Suprapubic skin (tissue), 3 donors: ENCODE results near the gene MVK.

Experiments used
- CTCF ChIP-seq, 2 donors: fragments of 200-600 bp in 1 of 2; fragments of 450-650 bp in 1 of 2; sonication (generic) in 1 of 2; IDR thresholded peaks; one replicate each; pipeline ENCODE4 v1.5.1; 2016 to 2019; ENCODE audit warnings: antibody characterized with exemption in 2 of 2, mild to moderate bottlenecking in 1 of 2, moderate library complexity in 1 of 2
- EP300 ChIP-seq: sonication (generic); formaldehyde crosslinking; IDR thresholded peaks from one replicate; pipeline ENCODE4 v1.6.1; 2017; ENCODE audit warnings: antibody characterized with exemption
- POLR2A ChIP-seq, 2 donors: fragments of 450-650 bp; IDR thresholded peaks; one replicate each; pipeline ENCODE4 v1.6.1; 2017; ENCODE audit warnings: antibody characterized with exemption in 2 of 2, mild to moderate bottlenecking in 2 of 2, moderate library complexity in 2 of 2

DNA sequence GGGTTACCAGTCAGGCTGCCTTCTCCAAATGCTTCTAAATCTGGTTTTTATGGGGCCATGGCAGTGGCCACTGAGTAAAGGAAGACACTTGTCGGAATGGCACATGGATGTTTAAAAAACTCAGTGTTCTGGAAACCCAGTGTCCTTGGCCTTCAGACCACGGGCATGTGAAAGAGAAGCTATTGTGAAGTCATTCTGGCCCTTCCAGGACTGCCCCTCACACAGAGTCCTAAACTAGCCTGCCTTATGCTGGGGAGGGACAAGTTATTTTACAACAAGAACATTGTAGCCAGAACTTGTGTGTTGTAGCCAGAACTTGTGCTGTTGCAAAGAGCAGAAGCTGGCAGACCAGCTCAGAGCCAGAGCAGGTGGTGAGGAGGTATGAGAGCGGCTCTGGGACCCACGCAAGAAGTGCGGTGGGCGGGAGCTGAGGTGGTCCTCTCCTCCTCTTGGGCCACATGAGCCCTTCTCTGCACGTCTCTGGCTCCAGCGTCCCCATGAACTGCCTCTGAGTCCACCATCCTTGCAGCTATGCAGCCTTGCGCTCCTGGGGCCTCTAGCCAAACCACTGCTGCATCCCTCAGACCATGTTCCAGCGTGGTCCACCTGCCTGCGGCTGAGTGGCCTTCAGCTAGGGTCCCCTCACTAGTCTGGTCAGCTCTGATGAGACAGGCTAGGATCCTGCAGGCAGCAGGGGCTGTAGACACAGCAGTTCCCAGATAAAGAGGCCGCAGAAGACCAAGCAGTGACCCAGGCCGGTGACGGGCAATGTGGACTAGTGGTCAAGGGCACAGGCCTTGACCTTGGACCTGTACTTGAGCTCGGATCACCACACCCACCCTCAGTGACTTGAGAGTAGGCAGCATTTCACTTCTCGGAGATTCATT, 32.8 kb upstream of the MVK start:
- TF ChIP-seq CTCF (IDR thresholded peaks at IDR 0.05) (no peak), EP300 (no peak), POLR2A (IDR thresholded peaks at IDR 0.05) (no peak)
